Ecto neural progenitor cell (in vitro differentiated cells): ENCODE results near the gene ZSWIM6.

ENCODE experiments used
- DNase-seq: peaks from one replicate; pipeline ENCODE4 v3.0.0-alpha.2; 2018; ENCODE audit warnings: low spot score

Gene ZSWIM6

GRCh38 chr5:61595426-61595825 lies 263.4 kb downstream of the ZSWIM6 start:
- no peak for DNase-seq
